K562 (cell line): ENCODE data around the gene OCSTAMP.

Source experiments
- CTCF ChIP-seq, 3 experiments: IDR thresholded peaks in 2 of 3; conservative IDR thresholded peaks in 1 of 3; 2 replicates each; pipeline ENCODE4 v1.5.1; 2011 to 2012; ENCODE audit warnings: low read length in 3 of 3, mild to moderate bottlenecking in 3 of 3, control low read depth in 2 of 3, improper control_type of control experiment in 1 of 3, inconsistent platforms in 1 of 3, low read depth in 1 of 3, mixed read lengths in 1 of 3, moderate library complexity in 1 of 3; ENCODE audit not compliant: insufficient read depth in 2 of 3
- RBM34 ChIP-seq: fragments of 200-400 bp; formaldehyde crosslinking; IDR thresholded peaks from 2 replicates; pipeline ENCODE4 v1.6.1; 2018; ENCODE audit warnings: low read length, borderline replicate concordance; ENCODE audit not compliant: insufficient read depth

DNA sequence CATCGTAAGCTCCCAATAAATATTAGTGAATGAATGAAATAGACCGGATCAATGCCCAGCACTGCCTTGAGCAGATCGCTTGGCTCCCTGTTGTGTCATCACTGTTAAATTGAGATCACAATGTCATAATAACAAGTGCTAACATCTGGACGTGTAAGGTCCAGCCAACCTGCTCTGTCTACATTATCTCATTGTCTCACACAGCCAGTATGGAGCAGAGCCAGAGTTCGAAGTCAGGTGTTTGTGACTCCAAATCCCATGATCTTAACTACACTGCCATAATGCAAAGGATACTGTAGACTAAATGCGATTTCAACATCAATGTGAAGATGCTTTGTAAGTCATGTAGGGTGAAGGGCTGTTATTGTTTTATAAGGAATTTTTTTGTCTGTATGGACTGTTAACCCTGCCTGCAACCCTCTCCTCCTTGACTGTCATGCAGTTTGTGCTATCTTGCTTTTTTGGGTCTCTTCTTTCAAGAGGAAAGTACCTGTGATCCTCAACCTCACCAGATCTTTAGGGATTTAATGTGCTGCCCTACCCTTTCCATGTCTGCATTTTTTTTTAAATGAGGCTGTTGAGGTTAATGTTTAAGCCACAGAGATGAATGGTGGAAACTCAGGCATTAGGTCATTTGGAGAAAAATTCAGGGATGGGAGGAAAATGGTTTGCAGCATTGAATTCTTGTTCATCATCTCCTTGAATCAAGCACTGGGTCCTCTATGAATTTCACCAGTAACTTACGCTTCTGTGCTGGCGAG is 49.0 kb upstream of the OCSTAMP start:
- TF ChIP-seq CTCF (IDR thresholded peaks at IDR 0.05 in 2 of 3, conservative IDR thresholded peaks at IDR 0.05 in 1 of 3; ENCODE audit: insufficient read depth in 2 of 3, low read depth in 1 of 3, low read length in 3 of 3) (no peak), RBM34 (no peak)
